GM19025 (cell line): ENCODE results near the gene COL6A1.
"Not testable (repeated sequence)": the region's sequence is repeated elsewhere in the genome, so short reads cannot be mapped to it uniquely, and the experiment has no call there.

Experiments used
- ATAC-seq: cut with Tn5 transposase; IDR thresholded peaks from one replicate; pipeline ENCODE4 v1.9.1; 2021; ENCODE audit warnings: mild to moderate bottlenecking, low read depth, moderate library complexity; ENCODE audit not compliant: unreplicated experiment

The COL6A1 gene

GRCh38 chr21:45944601-45945000 is 37.0 kb upstream of the COL6A1 start:
- ATAC-seq: no peak

GRCh38 chr21:45945066-45945867 is 36.3 kb upstream of the COL6A1 start:
- ATAC-seq: no peak

GRCh38 chr21:45945868-45946210 is 35.7 kb upstream of the COL6A1 start:
- ATAC-seq: no peak

GRCh38 chr21:45947296-45947695 is 34.3 kb upstream of the COL6A1 start:
- no peak for ATAC-seq

- no peak for ATAC-seq
Observed at GRCh38 chr21:45947716-45948255, 33.8 kb upstream of the COL6A1 start.

GRCh38 chr21:45948576-45949141 is 32.9 kb upstream of the COL6A1 start:
- ATAC-seq: no peak

- no peak for ATAC-seq
Observed at GRCh38 chr21:45949928-45950739, 31.4 kb upstream of the COL6A1 start.

- ATAC-seq: no peak
Observed at GRCh38 chr21:45950740-45951515, 30.6 kb upstream of the COL6A1 start.

- no peak for ATAC-seq
Observed at GRCh38 chr21:45951676-45952075, 29.9 kb upstream of the COL6A1 start.

- not testable (repeated sequence) for ATAC-seq
Observed at GRCh38 chr21:45952527-45952926, 29.0 kb upstream of the COL6A1 start.

GRCh38 chr21:45952974-45953373 is 28.6 kb upstream of the COL6A1 start:
- ATAC-seq: no peak

- ATAC-seq: no peak
Observed at GRCh38 chr21:45954261-45954660, 27.3 kb upstream of the COL6A1 start.

GRCh38 chr21:45954921-45955320 is 26.6 kb upstream of the COL6A1 start:
- ATAC-seq: no peak

- ATAC-seq: no peak
Observed at GRCh38 chr21:45957551-45957950, 24.0 kb upstream of the COL6A1 start.

- ATAC-seq: no peak
Observed at GRCh38 chr21:45957981-45958600, 23.5 kb upstream of the COL6A1 start.

- ATAC-seq: no peak
Observed at GRCh38 chr21:45959182-45959581, 22.4 kb upstream of the COL6A1 start.

- no peak for ATAC-seq
Observed at GRCh38 chr21:45959779-45960390, 21.7 kb upstream of the COL6A1 start.

GRCh38 chr21:45961408-45961807 is 20.2 kb upstream of the COL6A1 start:
- not testable (repeated sequence) for ATAC-seq

- no peak for ATAC-seq
Observed at GRCh38 chr21:45962531-45963231, 18.9 kb upstream of the COL6A1 start.
